Activated CD4-positive, alpha-beta T cell treated with anti-CD3 and anti-CD28 coated beads, Interleukin-10, Interleukin-2, amounts not matched to agents 100 ng/mL and 50 ng/mL, durations not matched to agents 16 hours and 8 hours (primary cell): ENCODE data around the gene HSPG2.
A peak's percentile ranks its signal among the peaks of the same experiment; 100 is the strongest.
"Not testable (repeated sequence)": the region's sequence is repeated elsewhere in the genome, so short reads cannot be mapped to it uniquely, and the experiment has no call there.

ENCODE experiments used
- DNase-seq: peaks from one replicate; pipeline ENCODE4 v3.0.0-alpha.2; 2020

HSPG2 gene

GRCh38 chr1:21955501-21956281 is 18.6 kb upstream of the HSPG2 start:
- DNase-seq: no peak

GRCh38 chr1:21955058-21955457 is 17.9 kb upstream of the HSPG2 start:
- no peak for DNase-seq

GRCh38 chr1:21952786-21953520 is 15.8 kb upstream of the HSPG2 start:
- no peak for DNase-seq

GRCh38 chr1:21951226-21951870 is 14.2 kb upstream of the HSPG2 start:
- DNase-seq: no peak

- no peak for DNase-seq
Observed at GRCh38 chr1:21950734-21951133, 13.6 kb upstream of the HSPG2 start.

- no peak for DNase-seq
Observed at GRCh38 chr1:21946836-21947587, 9.9 kb upstream of the HSPG2 start.

- no peak for DNase-seq
Observed at GRCh38 chr1:21944733-21945073, 7.6 kb upstream of the HSPG2 start.

- not testable (repeated sequence) for DNase-seq
Observed at GRCh38 chr1:21942959-21943640, 6.0 kb upstream of the HSPG2 start.

GRCh38 chr1:21942464-21942863 is 5.4 kb upstream of the HSPG2 start:
- DNase-seq: no peak

- no peak for DNase-seq
Observed at GRCh38 chr1:21941370-21941769, 4.3 kb upstream of the HSPG2 start.

- no peak for DNase-seq
Observed at GRCh38 chr1:21940492-21940891, 3.4 kb upstream of the HSPG2 start.

GRCh38 chr1:21939650-21940374 is 2.7 kb upstream of the HSPG2 start:
- DNase-seq: no peak

GRCh38 chr1:21938732-21939538 is 1.8 kb upstream of the HSPG2 start:
- DNase-seq: no peak

GRCh38 chr1:21937372-21938121 is 437 bp upstream of the HSPG2 start:
- DNase-seq: peak; percentile 52

GRCh38 chr1:21936366-21937031 is 611 bp downstream of the HSPG2 start:
- no peak for DNase-seq

GRCh38 chr1:21935891-21936365 is 1.2 kb downstream of the HSPG2 start:
- DNase-seq: no peak

GRCh38 chr1:21935393-21935804 is 1.7 kb downstream of the HSPG2 start:
- no peak for DNase-seq

GRCh38 chr1:21933397-21934248 is 3.5 kb downstream of the HSPG2 start:
- no peak for DNase-seq

- no peak for DNase-seq
Observed at GRCh38 chr1:21932127-21932526, 5.0 kb downstream of the HSPG2 start.
